Measurements from ENCODE around the gene TENM4. TPM values are rescaled to one million over a fixed set of nuclear protein-coding genes. Genes with fewer than 3 reads are reported as not detected.
A peak's percentile ranks its signal among the peaks of the same experiment; 100 is the strongest.

TENM4 gene
- total RNA-seq, 1 donor from 2014 or later: under 0.01 TPM

DNA sequence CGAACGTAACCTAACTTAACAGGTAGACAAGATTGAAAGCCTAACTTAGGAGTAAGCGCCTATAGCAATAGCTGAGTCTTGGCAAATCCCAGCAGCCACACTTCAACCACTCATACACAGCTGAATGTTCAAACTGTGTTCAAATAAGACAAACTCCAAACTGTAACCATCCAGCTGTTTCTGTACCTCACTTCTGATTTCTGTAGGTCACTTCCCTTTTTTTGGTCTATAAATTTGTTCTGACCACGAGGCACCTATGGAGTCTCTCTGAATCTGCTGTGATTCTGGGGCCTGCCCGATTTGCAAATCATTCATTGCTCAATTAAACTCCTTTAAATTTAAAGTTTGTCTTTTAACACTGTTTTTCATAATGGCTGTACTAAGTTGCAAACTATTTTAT, 8.2 kb upstream of the TENM4 start:
- DNase-seq (ENCODE audit: low read depth in 2 of 2): no peak

DNA sequence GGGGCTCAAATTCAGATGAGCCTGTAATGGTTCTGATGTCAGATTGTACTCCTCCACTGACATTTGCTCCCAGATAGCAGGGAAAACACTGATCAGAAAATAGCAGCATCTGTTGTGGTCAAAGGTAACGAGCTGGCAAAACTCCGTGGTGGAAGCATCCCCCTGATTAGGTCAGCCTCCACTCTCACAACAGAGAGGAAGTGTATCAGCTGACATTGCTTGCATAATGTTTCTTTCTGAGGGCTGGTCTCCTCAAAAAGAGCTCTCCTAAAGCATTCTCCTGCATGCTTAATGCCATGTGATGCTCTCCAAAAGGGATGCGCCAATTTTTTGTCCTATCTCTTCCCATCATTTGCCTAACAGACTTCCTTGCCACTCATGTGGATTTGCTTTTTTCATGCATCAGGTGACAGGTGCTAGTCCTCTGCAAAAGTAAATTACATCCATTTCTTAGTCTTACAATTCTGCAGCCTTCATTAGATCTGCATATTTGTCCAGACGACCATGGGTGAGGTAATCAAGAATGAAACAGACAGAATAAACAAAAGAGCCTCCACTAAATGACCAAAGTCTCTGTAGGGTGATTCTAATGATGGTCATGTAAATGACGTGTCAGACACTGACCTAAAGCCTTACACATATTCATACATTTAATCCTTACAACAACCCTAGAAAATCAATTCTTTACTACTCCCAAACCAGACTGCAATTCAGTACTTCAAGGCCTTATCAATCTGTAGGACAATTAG, 6.4 kb upstream of the TENM4 start:
- no peak for DNase-seq (ENCODE audit: low read depth in 2 of 2)

DNA sequence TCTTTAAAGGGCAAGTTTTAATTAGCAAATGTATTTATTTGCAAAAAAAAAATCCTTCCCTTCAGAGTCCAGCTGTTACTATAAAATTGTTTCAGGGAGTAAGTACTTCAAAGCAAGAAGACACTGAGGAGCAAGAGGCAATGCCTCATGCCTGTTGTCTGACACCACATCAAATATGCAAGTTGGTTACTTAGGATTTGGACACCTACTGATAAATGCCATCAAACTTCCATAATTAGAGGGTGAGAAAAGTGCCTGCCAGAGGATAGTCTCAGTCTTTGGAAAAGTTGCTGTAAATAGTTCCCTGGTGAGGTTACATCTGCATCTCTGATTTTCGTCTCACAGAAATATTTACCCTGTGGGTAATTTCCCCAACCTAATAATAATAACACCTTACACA, 4.1 kb upstream of the TENM4 start:
- DNase-seq (ENCODE audit: low read depth in 2 of 2): no peak

DNA sequence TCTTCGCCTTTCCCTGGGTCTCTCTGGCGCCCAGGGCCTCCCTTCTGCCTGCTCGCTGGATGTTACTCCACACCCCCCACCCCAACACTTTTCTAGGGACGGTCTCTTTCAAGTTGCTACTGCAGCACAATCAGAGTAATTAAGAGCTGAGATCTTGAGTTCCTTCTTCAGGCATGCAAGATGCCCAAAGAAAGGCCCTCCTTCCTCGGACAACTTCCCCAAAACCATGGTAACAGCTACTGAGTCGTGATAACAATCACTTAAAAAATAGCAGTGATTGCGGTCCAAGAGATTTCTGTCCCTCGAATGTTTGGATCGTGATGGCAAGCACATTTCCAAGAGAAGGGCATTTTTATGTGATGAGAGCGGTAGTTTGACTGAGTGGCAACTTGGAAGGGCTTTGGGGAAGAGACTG, 638 bp upstream of the TENM4 start:
- no peak for DNase-seq (ENCODE audit: low read depth in 2 of 2)

DNA sequence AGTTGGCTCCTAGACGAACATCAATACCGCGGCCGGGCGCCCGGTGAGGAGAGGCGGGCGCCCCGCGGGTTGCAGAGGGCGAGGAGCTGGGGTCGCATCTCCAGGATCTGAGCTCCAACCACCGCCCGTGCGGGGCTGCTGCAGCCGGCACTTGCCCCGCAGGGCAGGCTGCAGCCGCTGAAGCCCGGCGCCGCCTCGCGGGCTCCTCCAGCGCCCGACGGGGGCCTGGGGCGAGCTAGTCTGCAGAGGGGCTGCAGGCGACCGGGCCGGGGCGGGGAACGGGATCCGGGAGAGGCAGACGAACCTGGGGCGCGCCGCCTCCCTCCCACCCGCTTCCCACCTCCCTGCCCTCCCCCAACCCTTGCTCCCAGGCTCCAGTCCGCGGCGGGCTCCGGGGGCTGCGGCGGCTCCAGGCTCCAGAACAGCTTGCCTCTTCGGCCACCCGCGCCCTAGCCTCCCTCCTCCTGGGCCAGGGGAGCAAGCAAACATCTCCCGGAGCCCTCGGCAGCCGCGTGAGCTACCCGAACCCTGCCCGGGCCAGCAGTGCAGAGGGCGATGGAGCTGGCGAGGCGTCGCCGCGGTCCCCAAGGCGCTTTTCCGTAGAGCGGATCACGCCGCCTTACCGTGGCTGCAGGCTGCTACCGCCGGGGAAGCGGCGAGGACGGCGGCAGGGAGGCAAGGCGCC, 802 bp downstream of the TENM4 start:
- peak in 1 of 2 donors; percentile 5 for DNase-seq (ENCODE audit: low read depth in 2 of 2)

DNA sequence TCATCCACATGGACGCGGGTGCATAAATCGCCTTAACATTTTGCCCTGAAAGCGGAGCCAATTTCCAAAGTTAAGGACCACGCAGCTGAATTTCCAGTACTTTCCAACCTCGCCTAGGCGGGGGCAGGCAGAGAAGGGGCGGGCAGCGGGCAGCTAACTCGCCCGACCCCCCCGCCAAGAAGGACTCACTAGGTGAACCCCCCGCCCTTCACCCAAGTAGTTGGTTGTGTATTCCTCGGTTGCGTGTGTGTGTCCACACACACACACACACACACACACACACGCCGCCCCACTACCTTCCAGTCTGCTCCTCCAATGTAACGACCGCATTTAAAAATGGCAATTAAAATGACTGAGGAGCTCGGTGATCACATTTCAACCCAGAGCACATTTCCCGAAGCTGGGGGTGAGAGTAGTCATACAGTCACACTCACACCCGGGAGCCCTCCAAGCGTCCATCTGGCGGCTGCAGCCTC, 1.4 kb downstream of the TENM4 start:
- DNase-seq (ENCODE audit: low read depth in 2 of 2): no peak

DNA sequence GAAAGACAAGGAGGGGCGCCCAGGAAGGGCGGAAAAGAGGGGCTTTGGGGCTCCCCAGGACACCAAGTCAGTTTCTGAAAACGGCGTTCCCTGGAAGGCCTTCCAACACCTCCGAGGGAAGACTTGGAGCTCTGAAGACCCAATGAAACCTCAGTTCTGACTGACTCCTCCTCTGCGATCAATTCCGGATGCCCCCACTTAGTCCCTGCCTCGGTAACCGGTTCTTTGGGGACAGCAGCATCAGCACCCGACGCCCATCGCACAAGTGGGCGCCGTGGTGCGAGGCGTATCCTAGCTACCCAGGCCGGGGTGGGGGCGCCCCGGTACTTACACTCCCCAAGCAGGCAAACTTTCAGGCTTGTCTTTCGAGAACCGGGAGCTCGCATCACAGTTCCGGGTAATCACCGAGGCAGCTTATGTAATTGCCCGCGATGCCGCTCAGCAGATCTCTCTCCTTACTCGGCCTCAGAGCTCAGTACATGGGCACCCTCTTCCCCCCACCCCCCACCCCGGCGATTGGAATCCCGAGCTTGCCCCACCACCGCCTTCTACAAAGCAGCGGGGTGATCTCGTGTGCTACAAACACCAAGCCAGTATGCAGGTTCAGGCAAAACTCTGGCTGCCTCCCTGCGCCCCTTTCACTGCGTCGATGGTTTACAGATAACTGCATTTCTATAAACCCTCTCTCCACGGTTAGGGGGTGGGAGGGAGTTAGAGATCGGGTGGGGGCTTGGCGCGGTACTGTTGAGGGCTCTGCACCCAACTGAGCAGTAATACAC, 2.0 kb downstream of the TENM4 start:
- no peak for DNase-seq (ENCODE audit: low read depth in 2 of 2)

DNA sequence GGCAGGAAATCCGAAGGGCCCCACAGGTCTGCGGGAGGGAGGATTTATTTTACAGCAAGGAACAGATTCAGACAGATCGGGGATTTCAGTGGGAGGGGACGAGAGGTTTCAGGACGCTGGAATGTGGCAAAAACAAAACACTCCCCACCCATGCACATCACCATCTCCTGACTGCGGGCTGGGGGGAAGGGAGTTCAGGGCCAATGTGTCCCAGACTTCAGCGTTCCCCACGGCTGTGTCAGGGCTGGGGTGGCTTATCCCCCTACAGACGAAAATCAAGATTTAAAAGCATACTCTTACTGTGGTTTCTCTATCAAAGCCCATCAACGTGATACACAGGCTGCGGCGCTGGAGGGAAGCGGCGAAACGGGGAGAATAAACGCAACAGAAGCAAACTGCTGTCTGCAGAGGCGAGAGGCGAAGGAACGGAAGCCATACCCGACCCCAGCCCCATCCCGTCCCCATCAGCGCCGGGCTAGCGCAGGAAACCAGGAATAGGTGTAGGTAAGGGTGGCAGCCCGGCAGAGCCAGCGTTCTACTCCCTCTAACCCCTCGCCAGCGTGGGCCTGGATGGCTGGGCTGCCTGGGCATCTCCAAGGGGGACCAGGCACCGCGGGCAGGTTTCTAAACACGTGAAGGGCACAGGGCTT, 2.7 kb downstream of the TENM4 start:
- DNase-seq (ENCODE audit: low read depth in 2 of 2): no peak

DNA sequence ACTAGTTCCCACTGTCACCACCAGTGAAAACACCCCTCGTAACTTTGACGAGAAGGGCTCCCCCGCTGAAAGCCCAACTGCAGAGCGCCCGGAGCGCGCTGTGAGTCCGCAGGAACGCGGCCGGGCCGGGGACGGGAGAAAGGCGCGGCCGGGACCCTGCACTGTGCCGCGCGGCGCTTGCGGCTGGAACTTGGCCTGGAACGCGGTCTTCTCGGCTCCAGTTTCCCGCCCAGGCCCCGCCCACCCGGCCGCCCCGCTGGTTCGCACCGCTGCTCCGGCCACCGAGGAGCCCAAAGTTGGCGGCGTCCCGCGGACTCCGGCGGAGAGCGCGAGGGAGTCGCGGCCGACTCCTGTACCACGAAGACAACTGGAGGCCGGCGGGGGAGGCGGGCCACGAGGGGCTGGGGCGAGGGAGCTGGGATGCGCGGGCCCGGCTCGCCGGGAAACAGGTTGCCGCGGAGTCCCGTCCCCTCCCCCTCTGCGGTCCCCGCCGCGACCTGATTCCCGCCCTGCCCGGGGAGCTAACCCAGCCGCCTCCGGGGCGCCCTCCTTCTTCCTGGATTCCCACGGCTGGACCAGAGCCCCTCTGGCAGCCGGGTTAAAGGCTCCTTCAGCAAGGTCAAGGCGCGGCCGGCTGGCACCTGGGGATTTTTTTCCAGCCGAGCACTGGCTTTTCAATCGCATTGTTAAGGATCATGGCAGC, 3.4 kb downstream of the TENM4 start:
- no peak for DNase-seq (ENCODE audit: low read depth in 2 of 2)

DNA sequence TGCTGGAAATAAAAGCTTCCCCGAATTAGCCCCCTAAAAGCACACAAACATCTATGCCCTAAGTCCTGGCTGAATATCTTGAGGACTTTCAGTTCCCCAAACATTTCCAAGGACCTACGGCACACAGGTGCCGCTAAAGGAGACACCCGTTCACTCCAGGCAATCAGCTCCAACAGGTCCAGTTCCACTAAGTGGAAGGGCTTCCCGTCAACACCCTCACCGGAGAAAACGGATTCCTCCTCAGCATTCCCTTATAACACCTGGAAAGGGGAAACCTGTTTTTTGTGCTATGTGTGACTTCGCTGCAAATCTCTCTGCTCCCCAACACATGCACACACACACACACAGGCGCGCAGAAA, 3.9 kb downstream of the TENM4 start:
- no peak for DNase-seq (ENCODE audit: low read depth in 2 of 2)

DNA sequence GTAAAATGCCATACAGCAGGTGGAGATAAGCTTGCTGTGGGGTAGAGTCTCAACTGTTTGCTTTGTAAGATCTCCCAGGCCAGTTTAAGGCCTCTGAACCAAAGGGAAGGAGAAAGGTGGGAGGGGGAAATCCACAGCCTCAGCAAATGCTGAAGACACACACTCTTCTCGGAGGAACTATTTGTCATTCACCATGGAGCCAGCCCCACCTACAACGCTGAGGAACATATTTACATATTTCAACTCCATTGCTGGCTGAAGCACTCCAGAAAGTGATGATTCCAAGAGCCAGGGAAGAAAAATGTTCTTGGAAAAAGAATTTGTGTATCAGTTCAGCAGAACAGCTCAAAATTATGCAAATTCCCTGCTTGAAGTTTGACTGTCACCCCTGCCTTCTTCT, 6.5 kb downstream of the TENM4 start:
- DNase-seq (ENCODE audit: low read depth in 2 of 2): no peak

DNA sequence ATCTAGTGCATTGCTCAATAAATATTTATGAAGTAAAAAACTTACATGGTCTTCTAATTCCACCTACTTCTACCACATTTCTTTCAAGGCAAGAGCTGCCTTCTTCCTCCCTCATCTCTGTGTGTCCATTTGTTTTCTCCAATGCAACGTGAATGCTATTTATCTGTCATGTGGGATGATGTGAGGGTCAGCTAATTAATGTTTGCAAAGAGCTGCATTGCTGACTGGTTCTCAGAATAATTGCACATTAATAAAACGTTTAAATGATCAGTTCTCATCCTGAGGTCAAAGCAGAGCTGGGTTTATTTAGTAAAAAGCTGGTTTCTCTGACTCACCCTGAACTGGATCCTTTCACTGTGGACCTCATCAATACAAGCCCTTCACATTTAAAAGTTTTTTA, 8.7 kb downstream of the TENM4 start:
- DNase-seq (ENCODE audit: low read depth in 2 of 2): no peak

DNA sequence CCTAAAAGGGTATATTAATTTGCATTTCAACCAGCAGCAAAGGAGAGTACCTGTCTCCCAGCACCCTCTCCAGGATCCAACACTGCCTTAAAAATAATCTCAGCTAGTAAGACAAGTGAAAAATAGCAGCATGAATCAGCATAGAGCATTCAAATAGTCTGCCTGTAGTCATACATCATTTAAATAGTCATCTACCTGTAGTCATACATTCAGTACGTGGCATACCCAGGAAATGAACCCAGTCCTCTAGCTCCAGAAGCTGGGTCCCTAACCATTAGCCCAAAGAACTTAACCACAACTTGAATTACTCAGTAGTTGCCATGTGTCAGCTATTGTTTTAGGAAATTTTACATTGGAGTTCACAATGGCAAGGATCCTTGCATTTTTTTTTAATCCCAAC, 9.3 kb downstream of the TENM4 start:
- no peak for DNase-seq (ENCODE audit: low read depth in 2 of 2)

DNA sequence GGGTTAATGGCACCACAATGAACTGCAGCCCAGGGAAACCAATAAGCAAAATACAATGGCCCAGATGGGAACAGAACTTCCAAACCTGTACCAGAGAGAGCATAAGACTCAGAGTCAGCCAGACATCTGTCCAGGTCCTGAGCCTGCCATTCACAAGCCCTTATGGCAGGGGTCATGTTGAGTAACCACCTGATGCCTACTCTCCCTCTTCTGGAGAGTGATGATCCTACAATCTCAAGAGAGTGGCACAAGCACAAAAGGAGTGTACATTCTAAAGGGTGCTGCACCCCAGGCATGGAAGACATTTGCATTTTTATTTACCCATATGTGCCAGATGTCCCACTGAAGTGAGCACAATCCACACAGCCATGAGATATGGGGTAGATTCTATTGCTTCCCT, 10.6 kb downstream of the TENM4 start:
- no peak for DNase-seq (ENCODE audit: low read depth in 2 of 2)

DNA sequence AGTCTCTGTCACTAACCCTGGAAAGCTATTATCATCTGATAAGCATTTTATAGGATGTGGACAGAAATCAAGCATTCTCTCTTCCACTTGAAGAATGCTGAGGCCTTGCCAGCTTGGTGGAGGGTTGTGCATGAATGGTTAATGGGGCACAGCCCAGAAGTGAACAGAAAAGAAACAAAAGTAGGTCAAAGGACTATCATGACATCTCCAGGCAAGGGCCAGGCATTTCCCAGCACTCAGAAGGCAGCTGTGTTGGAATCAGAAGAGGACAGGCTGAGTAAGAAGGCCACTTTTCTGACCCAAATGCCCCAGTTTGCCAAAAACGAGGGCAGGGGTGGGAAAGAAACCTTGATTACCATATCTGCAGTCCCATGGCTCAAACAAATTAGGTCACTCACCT, 12.4 kb downstream of the TENM4 start:
- no peak for DNase-seq (ENCODE audit: low read depth in 2 of 2)

DNA sequence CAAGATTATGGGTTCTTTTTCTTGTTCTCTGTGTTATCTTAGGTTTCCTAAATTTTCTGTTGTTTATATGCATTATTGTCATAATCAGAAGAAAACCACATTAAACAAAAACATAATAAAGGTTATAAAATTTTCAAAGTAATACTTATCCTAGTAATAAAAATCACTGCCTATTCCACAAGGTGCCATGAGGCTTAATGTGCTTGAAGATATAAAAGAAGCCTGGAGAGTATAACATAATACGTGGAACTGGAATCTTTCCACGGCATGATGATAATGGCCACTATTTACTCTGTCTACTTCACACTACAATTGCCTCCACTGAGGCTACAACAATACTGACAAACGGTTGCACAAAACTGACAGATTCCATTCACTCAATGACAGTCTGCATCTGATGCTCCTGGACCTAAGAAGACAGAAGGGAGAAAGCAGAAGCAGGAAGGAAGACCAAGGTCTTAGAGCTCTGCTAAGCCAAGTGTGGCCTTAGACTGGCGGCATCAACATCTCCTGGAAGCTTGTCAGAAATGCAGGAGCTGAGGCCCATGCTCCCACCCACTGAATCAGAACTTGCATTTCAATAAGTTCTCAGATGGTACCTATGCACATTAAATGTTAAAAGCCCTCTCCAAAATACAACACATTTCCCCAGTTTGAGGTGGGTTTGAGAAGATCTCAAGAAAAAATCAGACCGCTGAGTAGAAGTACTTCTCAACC, 13.1 kb downstream of the TENM4 start:
- DNase-seq (ENCODE audit: low read depth in 2 of 2): no peak

DNA sequence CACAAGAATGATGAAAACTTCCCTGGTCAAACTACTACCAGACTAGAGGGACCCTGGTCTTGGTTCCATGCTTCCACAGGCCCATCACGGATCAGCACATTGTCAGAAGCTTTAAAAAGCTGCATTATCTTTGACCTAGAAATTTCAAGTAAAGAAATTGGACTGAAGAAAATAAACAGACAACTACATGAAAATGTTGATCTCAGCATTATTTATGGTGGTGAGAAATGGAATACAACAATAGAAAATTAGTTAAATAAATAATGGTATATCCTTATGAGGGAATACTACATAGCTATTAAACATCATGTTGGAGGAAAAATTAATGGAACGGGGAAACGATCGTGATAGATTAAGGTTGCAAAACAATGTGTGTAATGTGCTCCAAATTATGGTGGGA, 13.7 kb downstream of the TENM4 start:
- DNase-seq (ENCODE audit: low read depth in 2 of 2): no peak

DNA sequence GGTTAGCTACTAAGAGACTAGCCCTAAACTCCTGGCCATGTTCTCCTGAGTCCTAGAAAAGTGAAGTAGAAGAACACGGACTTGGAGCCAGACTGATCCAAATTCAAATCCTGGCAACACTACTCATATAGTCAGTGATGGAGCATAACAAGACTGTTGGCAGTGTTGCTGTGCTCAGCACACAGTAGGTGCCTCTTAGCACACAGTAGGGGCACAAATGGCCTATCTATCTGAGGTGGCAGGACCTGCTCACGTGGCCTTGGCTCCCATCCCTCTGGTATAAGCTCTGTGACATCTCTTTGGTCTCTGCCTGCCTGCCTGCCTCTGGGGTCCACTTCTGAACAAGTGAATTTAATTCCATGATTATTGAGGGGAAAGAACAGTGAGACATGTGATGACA, 15.4 kb downstream of the TENM4 start:
- no peak for DNase-seq (ENCODE audit: low read depth in 2 of 2)

DNA sequence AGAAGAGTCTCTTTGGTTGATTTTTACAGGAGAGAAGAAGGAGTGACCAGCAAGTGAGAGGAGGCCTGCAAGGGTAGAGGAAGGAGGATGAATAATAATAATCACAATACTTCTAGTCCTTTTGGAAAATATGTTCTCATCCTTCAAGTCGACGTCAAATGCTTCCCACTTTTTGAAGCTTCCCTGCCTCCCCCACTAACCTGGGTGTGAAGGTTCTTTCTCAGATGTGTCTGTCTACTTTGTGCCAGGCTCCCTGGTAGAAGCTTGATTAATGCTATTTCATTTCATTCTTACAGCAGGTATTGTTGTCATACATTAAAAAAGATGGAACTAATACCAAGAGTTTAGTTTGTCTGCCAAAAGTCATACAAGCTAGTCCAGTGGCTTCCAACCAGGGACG, 17.1 kb downstream of the TENM4 start:
- no peak for DNase-seq (ENCODE audit: low read depth in 2 of 2)

DNA sequence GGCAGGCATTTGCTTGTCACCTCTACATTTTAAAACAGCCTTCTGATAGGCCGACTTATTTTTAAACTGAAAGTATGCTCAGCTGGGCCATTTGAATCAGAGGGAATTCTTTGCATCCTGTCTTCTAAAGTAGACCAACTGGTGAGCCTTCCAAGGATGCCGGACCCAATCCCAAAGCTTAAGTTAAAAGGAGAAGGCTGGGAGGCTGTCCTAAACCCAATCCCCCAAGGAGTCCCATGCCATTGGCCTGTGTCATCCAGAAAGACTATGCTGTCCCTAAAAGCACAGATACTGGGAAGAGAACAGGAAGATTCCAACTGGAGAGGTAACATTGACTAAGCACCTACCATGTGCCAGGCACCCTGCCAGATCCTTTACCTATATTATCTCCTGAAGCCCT, 18.0 kb downstream of the TENM4 start:
- DNase-seq (ENCODE audit: low read depth in 2 of 2): no peak

DNA sequence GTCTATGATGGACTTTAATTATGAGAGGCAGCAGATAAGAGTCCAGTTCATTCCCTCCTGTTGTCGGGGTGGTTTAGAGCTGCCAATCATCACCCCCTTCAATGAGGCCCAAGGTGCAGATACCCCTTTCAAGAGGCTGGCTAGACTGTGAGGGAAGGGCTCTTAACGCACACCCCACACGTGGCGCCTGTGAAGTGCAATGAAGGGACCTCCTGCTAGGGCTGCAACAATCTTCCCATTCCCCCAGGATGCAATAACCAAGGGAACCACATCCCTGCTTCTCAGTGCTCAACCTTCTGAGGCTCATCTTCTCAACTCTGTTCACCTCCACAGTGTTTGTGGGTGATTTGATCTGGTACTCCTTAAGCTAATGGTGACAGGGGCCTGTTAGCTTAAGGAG, 19.0 kb downstream of the TENM4 start:
- DNase-seq (ENCODE audit: low read depth in 2 of 2): no peak

Measured in dermis microvascular lymphatic vessel endothelial cell (primary cell).